HepG2 (cell line): ENCODE results near the gene PACS2. TPM values are rescaled to one million over a fixed set of nuclear protein-coding genes. Genes with fewer than 3 reads are reported as not detected.
A peak's percentile ranks its signal among the peaks of the same experiment; 100 is the strongest.

Experiments
- ATAC-seq: fragments of 200-7000 bp; cut with Tn5 transposase; 3 replicates; pipeline ENCODE4 v1.9.1; 2020; ENCODE audit warnings: mild to moderate bottlenecking, moderate library complexity
- BruUV-seq: library from RNA; stranded (reverse); fragments of 400-500 nt; replicated peaks from 2 replicates; lab custom pipeline; 2021; lab: Mats Ljungman, UMichigan
- CTCF ChIA-PET: fragments of 300-600 bp; formaldehyde crosslinking; extraction: SDS; loops from one replicate; lab custom pipeline; 2021; ENCODE audit warnings: low total read pairs, inconsistent platforms, low intra/inter-chr PET ratio; lab: Yijun Ruan, JAX
- POLR2A ChIA-PET: fragments of 350-600 bp; sonication (Branson Sonifier 250); formaldehyde crosslinking; loops from one replicate; lab custom pipeline; 2020; ENCODE audit warnings: antibody characterized with exemption, inconsistent platforms; lab: Yijun Ruan, JAX
- DNase-seq: peaks from one replicate; pipeline ENCODE4 v3.0.0-alpha.2; 2015; ENCODE audit warnings: low spot score
- FAIRE-seq: peaks from 3 replicates; lab custom pipeline; 2011; peaks lifted over from hg19 to GRCh38; lab: Jason Lieb, UNC
- H2AFZ ChIP-seq: one replicate; pipeline ENCODE4 v1.6.1; 2011; ENCODE audit warnings: low read length, inconsistent platforms
- H3K27ac ChIP-seq: fragments of 300-600 bp; 3 replicates; pipeline ENCODE4 v1.8.0; 2011; ENCODE audit warnings: mixed run types, mild to moderate bottlenecking, mixed read lengths, low read length, inconsistent platforms; ENCODE audit not compliant: insufficient read depth; ENCODE audit errors: extremely low read length
- H3K27me3 ChIP-seq, 2 experiments: fragments of 200-600 bp in 1 of 2; 2 replicates in 1 of 2; 3 replicates in 1 of 2; pipeline versions ENCODE4 v1.6.0 to v1.8.0; 2011; ENCODE audit warnings: low read length in 2 of 2, mild to moderate bottlenecking in 2 of 2, moderate library complexity in 2 of 2, inconsistent platforms in 1 of 2; ENCODE audit not compliant: insufficient read depth in 2 of 2, control insufficient read depth in 1 of 2
- H3K36me3 ChIP-seq, 2 experiments: fragments of 200-600 bp in 1 of 2; replicated peaks in 1 of 2; 2 replicates in 1 of 2; 3 replicates in 1 of 2; pipeline versions ENCODE4 v1.5.1 to v1.8.0; 2011; ENCODE audit warnings: low read length in 2 of 2, inconsistent platforms in 1 of 2; ENCODE audit not compliant: insufficient read depth in 2 of 2, control insufficient read depth in 1 of 2
- H3K4me1 ChIP-seq: 2 replicates; pipeline ENCODE4 v1.5.1; 2012; ENCODE audit warnings: low read length, inconsistent platforms; ENCODE audit not compliant: insufficient read depth
- H3K4me2 ChIP-seq: 2 replicates; pipeline ENCODE4 v1.6.0; 2011; ENCODE audit warnings: low read depth, low read length, inconsistent platforms
- H3K4me3 ChIP-seq, 3 experiments: fragments of 200-600 bp in 1 of 3; sonication (generic), shearing (Covaris generic) in 1 of 3; replicated peaks in 1 of 3; 2 replicates each; pipeline ENCODE4 v1.5.1; 2011 to 2016; ENCODE audit warnings: low read length in 3 of 3, inconsistent platforms in 2 of 3, low read depth in 2 of 3, mild to moderate bottlenecking in 2 of 3, control low read depth in 1 of 3, mixed read lengths in 1 of 3; ENCODE audit not compliant: insufficient read depth in 1 of 3
- H3K79me2 ChIP-seq: one replicate; pipeline ENCODE4 v1.6.1; 2011; ENCODE audit warnings: low read length, inconsistent platforms; ENCODE audit not compliant: insufficient read depth
- H3K9ac ChIP-seq: 2 replicates; pipeline ENCODE4 v1.6.0; 2011; ENCODE audit warnings: mild to moderate bottlenecking, low read depth, low read length, inconsistent platforms; ENCODE audit not compliant: insufficient read depth
- H3K9me3 ChIP-seq: 2 replicates; pipeline ENCODE4 v1.5.1; 2012; ENCODE audit warnings: mild to moderate bottlenecking, low read length
- H4K20me1 ChIP-seq: 2 replicates; pipeline ENCODE4 v1.6.0; 2011; ENCODE audit warnings: inconsistent platforms, mild to moderate bottlenecking, low read length, moderate library complexity; ENCODE audit not compliant: insufficient read depth
- BCL3 ChIP-seq: sonication (generic); formaldehyde crosslinking; IDR thresholded peaks from 2 replicates; pipeline ENCODE4 v1.5.1; 2020; ENCODE audit warnings: mild to moderate bottlenecking, missing genetic modification reagents, moderate library complexity
- EZH2 ChIP-seq: conservative IDR thresholded peaks from 2 replicates; pipeline ENCODE4 v1.6.1; 2012; ENCODE audit warnings: mild to moderate bottlenecking, low read depth, low read length, moderate library complexity
- KAT8 ChIP-seq: IDR thresholded peaks from 2 replicates; pipeline ENCODE4 v1.6.1; 2016; ENCODE audit warnings: missing genetic modification reagents, missing compliant biosample characterization
- MYPOP ChIP-seq: sonication (generic); formaldehyde crosslinking; IDR thresholded peaks from 2 replicates; pipeline ENCODE4 v1.8.1; 2023; ENCODE audit warnings: mild to moderate bottlenecking, moderate library complexity, missing genetic modification reagents
- MZF1 ChIP-seq: sonication (generic); formaldehyde crosslinking; IDR thresholded peaks from 2 replicates; pipeline ENCODE4 v1.8.1; 2023; ENCODE audit warnings: mild to moderate bottlenecking, missing genetic modification reagents, borderline replicate concordance
- NAIF1 ChIP-seq: sonication (generic); formaldehyde crosslinking; IDR thresholded peaks from 2 replicates; pipeline ENCODE4 v1.5.0; 2020; ENCODE audit warnings: mild to moderate bottlenecking, missing genetic modification reagents, borderline replicate concordance
- ZNF276 ChIP-seq: sonication (generic); formaldehyde crosslinking; IDR thresholded peaks from 2 replicates; pipeline ENCODE4 v1.4.0; 2020; ENCODE audit warnings: mild to moderate bottlenecking, low read depth, missing genetic modification reagents
- ZNF343 ChIP-seq: sonication (generic); formaldehyde crosslinking; IDR thresholded peaks from 2 replicates; pipeline ENCODE4 v1.4.0; 2020; ENCODE audit warnings: mild to moderate bottlenecking, missing genetic modification reagents
- ZNF572 ChIP-seq: sonication (generic); formaldehyde crosslinking; IDR thresholded peaks from 2 replicates; pipeline ENCODE4 v1.5.1; 2020; ENCODE audit warnings: mild to moderate bottlenecking, missing genetic modification reagents
- ZNF607 ChIP-seq: sonication (generic); formaldehyde crosslinking; IDR thresholded peaks from 2 replicates; pipeline ENCODE4 v1.5.1; 2020; ENCODE audit warnings: missing genetic modification reagents, mild to moderate bottlenecking, borderline replicate concordance
- ZNF674 ChIP-seq: sonication (generic); formaldehyde crosslinking; IDR thresholded peaks from 2 replicates; pipeline ENCODE4 v1.5.0; 2020; ENCODE audit warnings: low read depth, mild to moderate bottlenecking, missing genetic modification reagents
- ZUFSP ChIP-seq: sonication (generic); formaldehyde crosslinking; IDR thresholded peaks from 2 replicates; pipeline ENCODE4 v1.9.0; 2021; ENCODE audit warnings: missing genetic modification reagents, mild to moderate bottlenecking, borderline replicate concordance
- WGBS: methylation state at CpG from one replicate; pipeline ENCODE4 v1.1.6; 2017; ENCODE audit warnings: low lambda C conversion rate; 5-methylcytosine and 5-hydroxymethylcytosine counted together
- in situ Hi-C: cut with HindIII; loops from 2 replicates; pipeline ENCODE4 v1.10.0; 2017; ENCODE audit warnings: low pct_unique_long_range_greater_than_20kb; ENCODE audit not compliant: extremely low pct_ligation_motif_present
- intact Hi-C: fragments of 100-400 bp; cut with micrococcal nuclease; formaldehyde crosslinking; loops from one replicate; pipeline ENCODE4 v1.10.0; 2022; ENCODE audit not compliant: unreplicated experiment
- polyA plus RNA-seq, 8 experiments: library from polyadenylated mRNA; depleted of rRNA in 3 of 8; stranded (reverse) in 7 of 8; unstranded in 1 of 8; fragments of >200 nt; fragmentation: Illumina TruSeq in 4 of 8; extraction: Trizol in 4 of 8; gene quantifications; 2 replicates each; pipeline versions ENCODE4 v1.2.1 to v1.2.3, GENCODE V29; 2011 to 2016; ENCODE audit warnings: low read depth in 4 of 8, missing spikeins in 1 of 8, mixed read lengths in 1 of 8; ENCODE audit not compliant: insufficient read depth in 1 of 8
- total RNA-seq, 5 experiments: library from RNA; depleted of rRNA; stranded (reverse); fragments of >200 nt; fragmentation: Illumina TruSeq; extraction: Trizol; gene quantifications; 2 replicates each; pipeline ENCODE4 v1.2.3, GENCODE V29; 2016; ENCODE audit warnings: low read depth in 1 of 5
- TF ChIP-seq, protein P1 (sequence below): sonication (generic); formaldehyde crosslinking; IDR thresholded peaks from 2 replicates; pipeline ENCODE4 v1.8.0; 2022; ENCODE audit warnings: low read depth, missing genetic modification reagents

The PACS2 gene
- total and polyA plus RNA-seq, 2 of the 13 experiments (the other 11 are each of a cell fraction or from before 2014, with no cell fraction given) = 23.6 to 27.6 TPM

GRCh38 chr14:105411017-105411941 lies 96.7 kb downstream of the PACS2 start:
- no peaks in the 10 kb centered on the region; the same call in 1 of the 2 replicates for H4K20me1 ChIP-seq
- peak overlapping the region; percentile 10 to 67 (median 38); a peak in 4 of 6 replicates for H3K4me3 ChIP-seq
- peaks cover 2 to 51% of the 10 kb centered on the region in 2 experiments; a peak in 4 of 5 replicates for H3K27me3 ChIP-seq
- no peaks in the 10 kb centered on the region for H3K36me3 ChIP-seq
- intact Hi-C loops (loop anchor here (5.0 kb wide), 1 partner anchor 76 kb away; the partner anchor contains the start of gene CRIP1), in situ Hi-C loops (no loop called here)
- BruUV-seq = no TSS peak
- ChIA-PET POLR2A (interaction anchor here (1.0 to 2.2 kb wide), 2 partner anchors 12 to 14 kb away, joined by 3 to 10 read pairs; no protein-coding TSS in a partner anchor), CTCF (no interaction called here)
- no peaks in the 10 kb centered on the region for H3K9me3 ChIP-seq
- no peak overlapping the region for H3K27ac ChIP-seq
- FAIRE-seq (no peak), DNase-seq (no peak), ATAC-seq (peak; percentile 73)
- 12% methylated on average over 39 of the region's 86 CpGs for WGBS
- H3K9ac ChIP-seq = peak overlapping the region; percentile 10; the same call in 1 of the 2 replicates
- no peak overlapping the region for H2AFZ ChIP-seq
- H3K4me2 ChIP-seq = peak overlapping the region; percentile 80
- peaks cover 39% of the 10 kb centered on the region for H3K4me1 ChIP-seq
- no peaks in the 10 kb centered on the region for H3K79me2 ChIP-seq
- 0 out of 2 replicates have a peak, but pooled peaks have one; percentile 42 for TF ChIP-seq EZH2
- TF ChIP-seq KAT8 = no peak
- TF ChIP-seq NAIF1 (CRISPR knock-in tag) = no peak
- no peak for TF ChIP-seq ZNF674 (CRISPR knock-in tag)
- no peak; the same call in 1 of the 2 replicates for TF ChIP-seq BCL3 (CRISPR knock-in tag)
- TF ChIP-seq MYPOP = 0 out of 2 replicates have a peak, but pooled peaks have one; percentile 20
- TF ChIP-seq ZUFSP (CRISPR knock-in tag) = no peak
- no peak for TF ChIP-seq MZF1
- TF ChIP-seq ZNF607 = 0 out of 2 replicates have a peak, but pooled peaks have one; percentile 32
- TF ChIP-seq, protein P1, sequence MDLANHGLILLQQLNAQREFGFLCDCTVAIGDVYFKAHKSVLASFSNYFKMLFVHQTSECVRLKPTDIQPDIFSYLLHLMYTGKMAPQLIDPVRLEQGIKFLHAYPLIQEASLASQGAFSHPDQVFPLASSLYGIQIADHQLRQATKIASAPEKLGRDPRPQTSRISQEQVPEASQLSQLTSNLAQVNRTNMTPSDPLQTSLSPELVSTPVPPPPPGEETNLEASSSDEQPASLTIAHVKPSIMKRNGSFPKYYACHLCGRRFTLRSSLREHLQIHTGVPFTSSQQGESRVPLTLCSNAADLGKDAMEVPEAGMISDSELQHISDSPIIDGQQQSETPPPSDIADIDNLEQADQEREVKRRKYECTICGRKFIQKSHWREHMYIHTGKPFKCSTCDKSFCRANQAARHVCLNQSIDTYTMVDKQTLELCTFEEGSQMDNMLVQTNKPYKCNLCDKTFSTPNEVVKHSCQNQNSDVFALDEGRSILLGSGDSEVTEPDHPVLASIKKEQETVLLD = 0 out of 2 replicates have a peak, but pooled peaks have one; percentile 25
- TF ChIP-seq ZNF572 = 0 out of 2 replicates have a peak, but pooled peaks have one; percentile 33
- TF ChIP-seq ZNF343 (CRISPR knock-in tag) = no peak
- TF ChIP-seq ZNF276 (CRISPR knock-in tag) = peak; percentile 39; the same call in 1 of the 2 replicates
